ENCODE measurements around the gene CPT1B.

The CPT1B gene

GRCh38 chr22:50525104-50525857, 52.9 kb downstream of the CPT1B start, which contains the start of gene SCO2:
Gene SCO2, minus strand, starts transcription at chr22:50525598. Its CDS starts 1,187 bp downstream, at chr22:50524411.
- peak; percentile 45 for TF ChIP-seq CTCF (IDR thresholded peaks at IDR 0.05; ENCODE audit: control insufficient read depth, insufficient read depth, low read depth, low read length, missing control alignments)
- peak within 1 kb of the TSS; percentile 90 for H3K4me3 ChIP-seq (ENCODE audit: control insufficient read depth, low read depth, low read length)
- peak; percentile 85 for DNase-seq (ENCODE audit: low read depth)

- H3K4me3 ChIP-seq (ENCODE audit: control insufficient read depth, low read depth, low read length) = peak overlapping the region; percentile 90
- TF ChIP-seq CTCF (IDR thresholded peaks at IDR 0.05; ENCODE audit: control insufficient read depth, insufficient read depth, low read depth, low read length, missing control alignments) = no peak
- DNase-seq (ENCODE audit: low read depth) = no peak
Measured at GRCh38 chr22:50524676-50525103, 53.5 kb downstream of the CPT1B start.

- DNase-seq (ENCODE audit: low read depth) = no peak
- TF ChIP-seq CTCF (IDR thresholded peaks at IDR 0.05; ENCODE audit: control insufficient read depth, insufficient read depth, low read depth, low read length, missing control alignments) = no peak
- peak overlapping the region; percentile 90 for H3K4me3 ChIP-seq (ENCODE audit: control insufficient read depth, low read depth, low read length)
Measured at GRCh38 chr22:50523806-50524675, 54.2 kb downstream of the CPT1B start.

- DNase-seq (ENCODE audit: low read depth) = no peak
- no peak for TF ChIP-seq CTCF (IDR thresholded peaks at IDR 0.05; ENCODE audit: control insufficient read depth, insufficient read depth, low read depth, low read length, missing control alignments)
- no peak overlapping the region for H3K4me3 ChIP-seq (ENCODE audit: control insufficient read depth, low read depth, low read length)
Measured at GRCh38 chr22:50523458-50523805, 54.8 kb downstream of the CPT1B start.

- no peak for TF ChIP-seq CTCF (IDR thresholded peaks at IDR 0.05; ENCODE audit: control insufficient read depth, insufficient read depth, low read depth, low read length, missing control alignments)
- H3K4me3 ChIP-seq (ENCODE audit: control insufficient read depth, low read depth, low read length) = no peak overlapping the region
- DNase-seq (ENCODE audit: low read depth) = no peak
Measured at GRCh38 chr22:50522806-50523438, 55.3 kb downstream of the CPT1B start.

- no peak for DNase-seq (ENCODE audit: low read depth)
- no peak for TF ChIP-seq CTCF (IDR thresholded peaks at IDR 0.05; ENCODE audit: control insufficient read depth, insufficient read depth, low read depth, low read length, missing control alignments)
- no peak overlapping the region for H3K4me3 ChIP-seq (ENCODE audit: control insufficient read depth, low read depth, low read length)
Measured at GRCh38 chr22:50522208-50522805, 55.9 kb downstream of the CPT1B start.

Measured in AG09309 (cell line).